ENCODE measurements around the gene PIP5K1B. TPM values are rescaled to one million over a fixed set of nuclear protein-coding genes. Genes with fewer than 3 reads are reported as not detected.

The PIP5K1B gene
- total and polyA plus RNA-seq, 2 donors (not counting 3 experiments of a cell fraction or from before 2014, with no cell fraction given) = 0.27 TPM; not detected in 1

- POLR2A ChIA-PET = no interaction called here
- TF ChIP-seq CTCF (IDR thresholded peaks at IDR 0.05; ENCODE audit: extremely low read depth in 1 of 2, insufficient read depth in 1 of 2, low read depth in 1 of 2, low read length in 2 of 2) (no peak), MAX (IDR thresholded peaks at IDR 0.05; ENCODE audit: insufficient read depth, insufficient read length) (no peak), POLR2AphosphoS5 (IDR thresholded peaks at IDR 0.05; ENCODE audit: insufficient read depth, low read depth, low read length) (no peak), JUN (IDR thresholded peaks at IDR 0.05; ENCODE audit: borderline replicate concordance, insufficient read depth, insufficient read length, low read depth) (no peak), EZH2 (IDR thresholded peaks at IDR 0.05; ENCODE audit: borderline replicate concordance, low read depth, low read length, severe bottlenecking) (no peak), POLR2A (IDR thresholded peaks at IDR 0.05; ENCODE audit: low read depth, low read length) (no peak), GATA2 (IDR thresholded peaks at IDR 0.05; ENCODE audit: insufficient read depth, insufficient read length, low read depth, low read length) (no peak), MYC (IDR thresholded peaks at IDR 0.05; ENCODE audit: low read depth, low read length) (no peak), FOS (IDR thresholded peaks at IDR 0.05; ENCODE audit: borderline replicate concordance, insufficient read depth, low read length) (no peak)
These were observed 101.0 kb downstream of the PIP5K1B start for GRCh38 chr9:68805890-68806517.

More at GRCh38 chr9:68805890-68806517, 101.0 kb downstream of the PIP5K1B start:
- Histone ChIP-seq H3K9ac (replicated peaks; ENCODE audit: extremely low read depth, insufficient read depth, low read length) (no peak overlapping the region), H3K27me3 (ENCODE audit: control insufficient read depth in 2 of 2, insufficient read depth in 2 of 2, low read length in 2 of 2) (no peaks in the 10 kb centered on the region), H3K9me1 (replicated peaks; ENCODE audit: control insufficient read depth, extremely low read depth, insufficient read depth, low read length) (no peaks in the 10 kb centered on the region), H3K9me3 (replicated peaks; ENCODE audit: control insufficient read depth, insufficient read depth, low read length) (no peaks in the 10 kb centered on the region), H3K36me3 (ENCODE audit: control insufficient read depth in 2 of 2, extremely low read depth in 1 of 2, insufficient read depth in 2 of 2, low read length in 2 of 2) (no peaks in the 10 kb centered on the region), H3K27ac (ENCODE audit: insufficient read depth, low read depth, low read length) (no peak overlapping the region), H3K4me1 (ENCODE audit: control insufficient read depth, extremely low read depth, insufficient read depth, low read length) (no peaks in the 10 kb centered on the region), H2AFZ (ENCODE audit: low read depth, low read length) (no peak overlapping the region), H3K79me2 (ENCODE audit: control insufficient read depth, insufficient read depth, low read length) (no peaks in the 10 kb centered on the region), H3K4me2 (ENCODE audit: insufficient read depth, low read length) (no peak overlapping the region), H3K4me3 (replicated peaks in 1 of 3; ENCODE audit: insufficient read depth in 1 of 3, low read depth in 1 of 3, low read length in 3 of 3) (no peak overlapping the region), H4K20me1 (replicated peaks; ENCODE audit: control insufficient read depth, extremely low read depth, insufficient read depth, low read length) (peaks cover 2% of the 10 kb centered on the region)
- no peak for DNase-seq (ENCODE audit: low read depth, low spot score)
- dilution Hi-C loops (cut with MboI; ENCODE audit: extremely low pct_ligation_motif_present, low sequenced_read_pairs) (no loop called here), intact Hi-C loops (cut with micrococcal nuclease) (no loop called here)
- no TSS peak for BruUV-seq (replicated peaks)
- CTCF ChIA-PET = no interaction called here
- FAIRE-seq = no peak
